Activated CD4-positive, alpha-beta T cell treated with anti-CD3 and anti-CD28 coated beads, Interleukin-2, Interleukin-6, amounts not matched to agents 100 ng/mL and 50 ng/mL, durations not matched to agents 16 hours and 8 hours (primary cell): ENCODE data around the gene RNU6-1.

Experiments
- DNase-seq: peaks from one replicate; pipeline ENCODE4 v3.0.0-alpha.2; 2020

Gene RNU6-1

GRCh38 chr15:67839929-67840748, at the start of gene RNU6-1:
Gene RNU6-1 (minus strand): TSS chr15:67840045.
- peak; percentile 97 for DNase-seq

GRCh38 chr15:67887776-67888175, 47.9 kb upstream of the RNU6-1 start:
- no peak for DNase-seq

DNA sequence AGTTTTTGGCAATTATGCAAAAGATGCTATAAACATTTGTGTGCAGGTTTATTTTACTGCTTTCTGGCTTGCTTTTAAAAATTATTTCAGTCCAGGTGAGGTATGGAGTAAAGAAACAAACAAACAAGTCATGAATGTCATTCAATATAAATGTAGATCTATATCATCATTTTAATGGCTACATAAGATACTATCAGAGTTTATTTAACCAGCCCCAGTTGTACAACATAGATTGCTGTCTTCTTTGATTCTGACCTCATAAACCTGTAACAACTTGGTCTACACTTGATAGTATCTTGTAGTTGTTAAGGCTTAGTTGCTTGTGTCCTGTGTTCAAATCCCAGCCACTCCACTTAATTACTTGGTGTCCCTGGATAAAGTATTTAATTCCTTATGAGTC, 46.0 kb upstream of the RNU6-1 start:
- DNase-seq, result no peak

DNA sequence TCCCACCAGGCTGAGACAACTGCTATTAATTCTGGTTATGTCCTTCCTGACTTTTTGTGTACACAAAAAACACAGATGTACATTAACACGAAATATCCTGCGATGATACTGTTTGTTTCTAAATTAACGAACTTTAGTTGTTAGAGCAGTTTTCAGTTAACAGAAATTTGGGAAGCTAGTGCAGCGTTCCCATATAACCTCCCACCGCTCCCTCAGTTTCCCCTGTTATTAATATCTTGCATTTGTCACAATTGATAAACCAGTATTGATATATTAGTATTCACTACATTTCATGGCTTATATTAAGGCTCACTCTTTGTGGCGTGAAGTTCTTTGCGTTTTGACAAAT, 45.3 kb upstream of the RNU6-1 start:
- no peak for DNase-seq

GRCh38 chr15:67884514-67885174, 44.8 kb upstream of the RNU6-1 start:
- peak; percentile 25 for DNase-seq

DNA sequence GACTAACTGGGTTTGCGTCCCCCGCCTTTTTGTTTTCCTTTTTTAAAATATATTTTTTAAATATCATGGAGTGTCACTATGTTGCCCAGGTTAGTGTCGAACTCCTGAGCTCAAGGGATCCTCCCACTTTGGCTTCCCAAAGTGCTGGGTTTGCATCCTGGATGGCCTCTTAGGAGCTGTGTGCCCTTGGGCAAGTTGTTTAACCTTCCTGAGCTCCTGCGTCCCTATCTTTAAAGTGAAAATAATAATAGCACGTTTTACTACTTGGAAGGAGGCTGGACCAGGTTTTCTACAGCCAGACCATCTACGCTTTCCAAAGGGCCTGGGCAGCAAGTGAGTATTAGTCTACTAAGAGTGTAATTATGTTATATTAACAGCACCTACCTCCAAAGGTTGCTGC, 44.2 kb upstream of the RNU6-1 start:
- DNase-seq, result no peak

DNA sequence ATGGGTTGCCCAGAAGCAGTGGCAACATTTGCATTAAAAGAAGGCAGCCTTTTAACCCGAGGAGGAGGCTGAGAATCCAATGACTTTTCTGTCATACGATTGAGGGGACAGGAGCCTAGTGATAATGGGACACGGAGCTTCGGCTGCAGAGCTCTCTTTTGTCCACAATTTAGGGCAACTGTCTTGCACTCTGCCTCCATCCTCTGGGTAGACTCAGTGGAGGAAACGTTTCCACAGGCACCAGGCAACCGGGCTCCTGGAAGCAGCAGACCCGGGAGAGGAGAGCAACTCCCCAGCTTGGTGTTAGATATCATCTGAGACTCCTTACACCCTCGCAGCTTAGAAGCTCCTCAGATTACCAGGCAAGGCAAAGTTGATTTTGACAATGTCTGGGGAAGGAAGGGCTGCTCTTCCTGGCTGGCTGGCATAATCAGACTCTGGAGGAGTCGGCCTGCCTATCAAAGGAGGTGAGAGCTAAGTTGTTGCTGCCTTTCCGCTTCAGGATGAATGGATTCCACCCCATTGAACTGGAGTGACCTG, 43.5 kb upstream of the RNU6-1 start:
- DNase-seq, result no peak

DNA sequence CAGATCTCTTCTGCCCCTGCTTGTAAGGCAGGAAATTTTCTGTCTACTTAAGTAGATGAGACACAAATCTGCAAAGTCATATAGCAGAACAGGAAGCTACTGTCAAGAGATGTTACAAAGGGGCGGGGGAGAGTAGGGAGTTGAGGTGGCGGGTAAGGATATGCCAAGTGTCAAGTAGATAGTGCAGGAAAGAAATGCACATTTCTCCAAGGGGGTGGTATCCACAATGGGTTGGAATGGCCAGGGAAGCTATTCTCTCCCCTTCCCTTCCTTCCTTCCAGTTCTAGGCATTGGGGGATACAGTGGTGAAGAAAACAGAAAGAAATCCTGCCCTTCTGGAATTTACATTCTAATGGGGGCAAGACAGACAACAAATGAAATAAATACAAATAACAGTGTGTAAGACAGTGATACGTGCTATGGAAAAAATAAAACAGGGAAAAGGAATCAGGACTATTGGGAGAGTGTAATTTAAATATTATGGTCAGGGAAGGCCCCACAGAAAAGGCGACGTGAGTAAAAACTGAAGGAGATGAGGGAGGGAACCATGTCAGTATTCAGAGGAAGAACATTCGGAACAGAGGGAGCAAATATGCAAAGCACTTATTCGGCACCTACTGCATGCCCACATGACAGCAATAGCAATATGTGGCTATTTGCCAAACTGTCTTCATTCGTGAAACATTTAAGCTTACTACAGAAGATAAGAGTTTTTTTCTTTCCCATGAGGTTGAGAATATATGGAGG, 42.8 kb upstream of the RNU6-1 start:
- peak; percentile 34 for DNase-seq

GRCh38 chr15:67880651-67881182, 40.9 kb upstream of the RNU6-1 start:
- DNase-seq, result no peak

DNA sequence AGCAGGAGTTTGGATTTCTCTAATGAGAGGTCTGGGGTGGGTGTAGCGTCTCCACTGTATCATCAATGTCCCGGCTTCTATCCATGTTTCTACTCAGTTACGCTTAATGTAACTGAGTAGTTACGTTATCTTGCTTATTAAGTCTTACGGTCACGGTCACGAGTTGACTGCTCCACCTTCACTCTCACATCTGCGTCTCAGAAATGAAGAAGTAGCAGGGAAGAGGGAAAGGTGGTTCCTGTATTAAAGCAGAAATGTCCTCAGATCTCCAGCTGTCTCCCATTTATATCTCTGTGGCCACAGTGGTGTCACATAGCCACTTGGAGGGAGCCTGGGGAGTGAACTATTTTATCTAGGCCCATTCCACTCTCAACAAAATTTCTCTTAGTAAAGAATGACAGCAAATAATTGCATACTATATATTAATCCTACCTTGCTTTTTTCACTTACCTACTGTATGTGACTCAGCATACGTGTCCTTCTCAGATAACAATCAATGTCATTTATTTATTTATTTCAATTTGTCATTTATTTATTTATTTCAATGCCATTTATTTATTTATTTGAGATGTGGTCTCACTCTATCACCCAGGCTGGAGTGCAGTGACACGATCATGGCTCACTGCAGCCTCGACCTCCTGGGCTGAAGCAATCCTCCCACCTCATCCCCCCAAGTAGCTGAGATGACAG, 39.7 kb upstream of the RNU6-1 start:
- no peak for DNase-seq

- DNase-seq, result no peak
Measured at GRCh38 chr15:67878712-67879206, 38.9 kb upstream of the RNU6-1 start.

GRCh38 chr15:67873777-67874176, 33.9 kb upstream of the RNU6-1 start:
- DNase-seq, result no peak

- no peak for DNase-seq
Measured at GRCh38 chr15:67870868-67871408, 31.1 kb upstream of the RNU6-1 start.

- no peak for DNase-seq
Measured at GRCh38 chr15:67869701-67870100, 29.9 kb upstream of the RNU6-1 start.

DNA sequence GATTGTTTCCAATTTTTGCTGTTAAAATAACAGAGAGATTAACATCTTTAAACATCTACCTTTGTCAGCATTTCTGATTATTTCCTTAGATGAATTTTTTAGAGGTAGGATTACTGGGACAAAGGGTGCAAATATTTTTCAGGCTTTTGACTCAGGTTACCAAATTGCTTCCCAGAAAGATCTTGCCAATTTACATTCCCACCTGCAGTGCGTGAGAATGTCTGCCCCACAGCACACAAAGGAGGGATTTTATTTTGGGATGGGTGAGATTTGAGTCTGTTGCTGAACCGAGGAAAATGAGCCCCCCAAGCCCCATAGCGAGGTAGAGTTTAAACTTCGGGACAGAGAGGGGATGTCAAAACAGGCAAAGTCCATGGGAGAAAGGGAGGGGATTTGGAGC, 25.9 kb upstream of the RNU6-1 start:
- DNase-seq, result no peak

DNA sequence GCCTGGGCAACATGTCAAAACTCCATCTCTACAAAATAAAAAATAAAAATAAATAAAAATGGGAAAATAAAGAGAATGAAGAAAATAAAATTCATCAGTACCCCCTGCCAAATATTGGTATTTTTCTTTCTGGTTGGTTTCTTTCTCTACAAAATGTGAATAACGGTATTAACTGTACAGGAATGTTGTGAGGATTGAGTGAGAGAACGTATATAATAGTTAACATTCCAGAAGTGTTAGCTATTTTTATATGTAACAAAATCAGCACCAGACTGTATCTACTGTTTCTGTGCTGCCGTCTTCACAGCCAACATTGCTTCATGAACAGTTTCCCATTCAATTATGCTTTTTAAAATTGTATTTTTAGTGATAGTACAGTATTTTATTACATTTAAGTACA, 25.5 kb upstream of the RNU6-1 start:
- no peak for DNase-seq

DNA sequence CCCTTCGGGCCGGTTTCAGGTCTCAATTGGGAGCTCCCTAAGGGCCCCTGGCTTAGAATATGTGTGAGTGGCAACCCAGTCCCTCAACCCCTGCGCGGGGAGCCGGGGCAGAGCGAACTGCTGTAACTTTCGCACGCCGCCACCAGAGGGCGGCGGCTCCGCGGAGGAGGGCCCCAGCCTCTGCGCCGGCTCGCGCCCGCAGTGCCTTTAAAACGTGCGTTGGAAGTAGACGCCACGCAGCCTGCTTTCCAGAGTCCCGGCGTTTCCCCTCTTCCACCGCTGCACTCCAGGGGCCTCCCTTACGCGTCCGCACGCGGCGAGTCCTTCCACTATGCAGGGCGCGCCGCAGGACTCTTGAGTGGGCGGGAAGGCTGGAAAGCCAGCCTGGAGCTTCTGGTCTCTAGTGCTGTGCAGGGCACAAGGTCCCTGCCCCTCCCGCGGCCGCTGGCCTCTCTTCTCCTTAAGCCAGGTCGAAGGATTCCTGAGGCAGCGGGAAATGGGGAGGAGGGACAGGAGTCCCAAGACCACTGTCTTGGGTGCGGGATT, 23.7 kb upstream of the RNU6-1 start:
- DNase-seq, result peak; percentile 79

DNA sequence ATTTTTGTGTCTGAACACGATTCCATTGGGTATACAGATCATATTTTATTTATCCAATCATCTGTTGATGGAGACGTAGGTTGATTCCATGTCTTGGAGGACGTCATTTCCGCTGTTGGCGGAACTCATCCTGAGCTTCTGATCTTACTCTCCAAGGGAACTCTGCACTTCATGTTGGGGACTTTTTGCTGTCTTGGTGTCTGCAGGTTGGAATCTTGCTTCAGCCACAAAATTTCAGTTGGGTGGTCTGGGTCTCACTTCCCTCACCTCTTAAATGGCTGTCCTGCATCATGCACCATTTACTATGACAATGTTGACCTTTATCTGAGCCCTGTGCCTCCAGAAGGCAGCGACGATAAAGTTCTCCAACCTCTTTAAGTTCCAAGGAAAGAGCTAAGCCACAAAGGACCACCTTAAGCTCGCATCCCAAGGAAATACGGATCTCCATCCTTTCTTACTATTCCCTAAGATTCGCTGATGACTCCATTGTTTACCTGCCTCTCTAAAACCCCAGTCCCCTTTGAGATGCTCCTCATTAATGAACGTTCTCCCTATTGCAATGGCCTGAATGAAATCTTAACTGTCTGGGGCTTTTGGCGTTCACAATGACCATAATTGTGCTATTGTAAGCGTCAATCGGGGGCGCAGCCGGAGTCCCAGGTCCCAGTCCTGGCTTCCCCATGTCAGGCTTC, 23.1 kb upstream of the RNU6-1 start:
- DNase-seq, result no peak

DNA sequence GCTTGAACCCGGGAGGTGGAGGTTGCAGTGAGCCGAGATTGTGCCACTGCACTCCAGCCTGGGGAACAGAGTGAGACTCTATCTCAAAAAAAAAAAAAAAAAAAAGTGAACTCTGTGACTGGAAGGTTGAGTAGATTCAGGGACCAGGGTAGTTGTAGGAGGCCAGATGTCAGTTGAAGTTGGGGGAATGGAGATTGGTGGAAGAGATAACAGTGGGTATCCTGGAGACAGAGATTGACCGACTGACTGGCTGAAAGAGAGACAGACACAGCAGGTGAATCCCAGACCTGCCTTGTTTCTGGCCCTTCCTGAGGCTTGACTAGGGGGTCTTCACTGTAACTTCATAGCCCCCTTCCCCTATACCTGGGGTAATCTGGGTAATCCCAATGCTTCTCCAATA, 22.1 kb upstream of the RNU6-1 start:
- DNase-seq, result no peak

DNA sequence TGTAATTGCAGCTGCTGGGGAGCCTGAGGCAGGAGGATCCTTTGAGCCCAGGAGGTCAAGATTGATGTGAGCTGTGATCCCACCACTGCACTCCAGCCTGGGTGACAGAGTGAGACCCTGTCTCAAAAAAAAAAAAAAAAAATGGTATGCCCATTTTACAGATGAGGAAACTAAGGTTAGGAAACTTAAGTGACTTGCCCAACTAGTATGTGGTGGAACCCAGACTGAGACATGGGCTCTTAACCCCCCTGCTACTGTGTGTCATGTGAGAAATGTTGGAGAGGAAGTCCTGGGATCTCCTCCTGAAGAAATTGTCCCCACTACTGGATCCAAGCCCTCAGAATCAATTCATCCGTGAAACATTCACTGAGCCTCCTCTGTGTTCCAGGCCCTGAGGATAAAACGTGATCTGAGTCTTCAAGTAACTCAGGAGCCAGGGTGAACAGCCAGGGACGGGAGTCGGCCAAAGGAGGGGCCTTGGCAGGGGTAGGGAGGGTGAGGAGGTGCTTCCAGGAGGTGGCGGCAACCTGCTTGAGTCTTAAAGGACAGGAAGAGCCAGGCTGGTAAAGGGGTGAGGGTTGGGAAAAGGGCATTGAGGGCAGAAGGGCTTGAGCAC, 19.6 kb upstream of the RNU6-1 start:
- no peak for DNase-seq

DNA sequence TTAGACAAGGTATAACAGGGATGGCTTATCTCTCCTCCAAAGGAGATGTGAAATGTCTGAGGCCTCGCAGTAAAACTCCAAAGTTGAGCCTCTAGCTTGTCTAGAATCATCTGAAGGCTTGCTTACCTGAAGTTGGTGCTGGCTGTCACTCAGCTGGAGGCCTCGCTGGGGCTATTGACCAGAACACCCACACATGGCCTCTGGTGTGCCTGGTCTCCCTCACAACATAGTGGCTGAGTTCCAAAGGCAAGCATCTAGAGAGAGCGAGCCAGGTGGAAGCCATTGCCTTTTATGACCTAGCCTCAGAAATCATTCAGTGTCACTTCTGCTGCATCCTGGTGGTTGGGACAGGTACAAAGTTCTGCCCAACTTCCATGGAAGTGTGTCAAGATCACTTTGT, 17.4 kb upstream of the RNU6-1 start:
- DNase-seq, result no peak
